ENCODE measurements around the gene S100A11. TPM values are rescaled to one million over a fixed set of nuclear protein-coding genes. Genes with fewer than 3 reads are reported as not detected.
A peak's percentile ranks its signal among the peaks of the same experiment; 100 is the strongest.

S100A11 gene
- total RNA-seq, 4 donors from 2014 or later: 394 to 516 (median 448) TPM

GRCh38 chr1:151993734-151994496, 42.9 kb downstream of the S100A11 start, which contains the start of gene S100A10:
Gene S100A10, minus strand, starts transcription at chr1:151993859. Its CDS starts 7,629 bp downstream, at chr1:151986230.
- TF ChIP-seq POLR2A (IDR thresholded peaks at IDR 0.05): peak in 1 of 2 donors; percentile 35
- TF ChIP-seq, protein P1, sequence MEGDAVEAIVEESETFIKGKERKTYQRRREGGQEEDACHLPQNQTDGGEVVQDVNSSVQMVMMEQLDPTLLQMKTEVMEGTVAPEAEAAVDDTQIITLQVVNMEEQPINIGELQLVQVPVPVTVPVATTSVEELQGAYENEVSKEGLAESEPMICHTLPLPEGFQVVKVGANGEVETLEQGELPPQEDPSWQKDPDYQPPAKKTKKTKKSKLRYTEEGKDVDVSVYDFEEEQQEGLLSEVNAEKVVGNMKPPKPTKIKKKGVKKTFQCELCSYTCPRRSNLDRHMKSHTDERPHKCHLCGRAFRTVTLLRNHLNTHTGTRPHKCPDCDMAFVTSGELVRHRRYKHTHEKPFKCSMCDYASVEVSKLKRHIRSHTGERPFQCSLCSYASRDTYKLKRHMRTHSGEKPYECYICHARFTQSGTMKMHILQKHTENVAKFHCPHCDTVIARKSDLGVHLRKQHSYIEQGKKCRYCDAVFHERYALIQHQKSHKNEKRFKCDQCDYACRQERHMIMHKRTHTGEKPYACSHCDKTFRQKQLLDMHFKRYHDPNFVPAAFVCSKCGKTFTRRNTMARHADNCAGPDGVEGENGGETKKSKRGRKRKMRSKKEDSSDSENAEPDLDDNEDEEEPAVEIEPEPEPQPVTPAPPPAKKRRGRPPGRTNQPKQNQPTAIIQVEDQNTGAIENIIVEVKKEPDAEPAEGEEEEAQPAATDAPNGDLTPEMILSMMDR (IDR thresholded peaks at IDR 0.05): no peak
- peak; percentile 79 to 97 for DNase-seq (ENCODE audit: low spot score in 2 of 2)
- H3K4me3 ChIP-seq (ENCODE audit: low read depth, poor library complexity, severe bottlenecking): peak within 1 kb of the TSS; percentile 75
- intact Hi-C loops (cut with DNase I; ENCODE audit: low total_unique reads): no loop called here
- WGBS, 2 donors: 0% methylated on average over 38 to 52 of the region's 69 CpGs

- WGBS, 2 donors: 1% methylated on average over 34 to 42 of the region's 50 CpGs
- no peak for TF ChIP-seq POLR2A (IDR thresholded peaks at IDR 0.05)
- TF ChIP-seq, protein P1 (IDR thresholded peaks at IDR 0.05): no peak
- peak overlapping the region; percentile 75 for H3K4me3 ChIP-seq (ENCODE audit: low read depth, poor library complexity, severe bottlenecking)
- intact Hi-C loops (cut with DNase I; ENCODE audit: low total_unique reads): no loop called here
- peak in 1 of 2 donors; percentile 92 for DNase-seq (ENCODE audit: low spot score in 2 of 2)
Observed at GRCh38 chr1:151993084-151993733, 43.6 kb downstream of the S100A11 start.

DNA sequence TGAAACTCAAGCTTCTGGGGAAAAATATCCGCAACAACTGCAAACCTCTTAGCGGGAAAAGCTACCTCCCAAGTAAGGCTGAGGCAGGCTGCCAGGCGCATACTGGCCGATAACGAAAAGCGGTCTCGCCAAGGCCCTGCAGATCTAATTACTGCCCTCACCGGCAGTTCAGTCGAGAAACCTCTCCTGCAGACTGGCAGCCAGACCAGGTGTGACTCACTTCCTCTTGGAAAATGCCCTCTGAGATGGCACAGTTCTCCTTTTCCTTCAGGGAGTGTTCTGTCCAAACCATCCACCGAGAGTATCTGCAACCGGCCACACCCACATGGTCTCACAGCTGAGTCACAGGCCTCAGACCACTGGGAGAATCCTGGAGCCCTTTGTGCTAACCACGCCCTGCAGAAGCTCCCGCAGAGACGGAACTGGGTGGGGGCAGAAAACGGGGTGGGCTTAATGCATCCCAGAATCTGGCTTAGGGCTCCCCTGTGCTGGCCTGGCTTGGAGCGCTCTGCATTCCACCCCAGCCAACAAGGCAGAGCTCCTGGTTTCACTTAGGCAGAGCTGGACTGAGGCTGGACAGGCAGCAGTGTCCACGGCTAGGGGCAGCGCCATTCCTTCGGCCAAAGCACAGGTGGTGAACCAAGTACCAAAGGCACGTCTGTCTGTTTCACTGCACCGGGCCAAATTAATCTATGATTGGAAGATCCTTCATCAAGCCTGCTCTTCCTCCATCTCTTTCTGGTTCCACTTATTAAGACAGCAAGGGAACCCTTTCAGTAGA, 44.3 kb downstream of the S100A11 start:
- intact Hi-C loops (cut with DNase I; ENCODE audit: low total_unique reads): no loop called here
- peak overlapping the region; percentile 75 for H3K4me3 ChIP-seq (ENCODE audit: low read depth, poor library complexity, severe bottlenecking)
- peak; percentile 90 to 97 for DNase-seq (ENCODE audit: low spot score in 2 of 2)
- 2 to 5% methylated on average over 19 to 21 of the region's 21 CpGs for WGBS, 2 donors
- peak in 1 of 2 donors; percentile 19 for TF ChIP-seq POLR2A (IDR thresholded peaks at IDR 0.05)
- TF ChIP-seq, protein P1 (IDR thresholded peaks at IDR 0.05): no peak

DNA sequence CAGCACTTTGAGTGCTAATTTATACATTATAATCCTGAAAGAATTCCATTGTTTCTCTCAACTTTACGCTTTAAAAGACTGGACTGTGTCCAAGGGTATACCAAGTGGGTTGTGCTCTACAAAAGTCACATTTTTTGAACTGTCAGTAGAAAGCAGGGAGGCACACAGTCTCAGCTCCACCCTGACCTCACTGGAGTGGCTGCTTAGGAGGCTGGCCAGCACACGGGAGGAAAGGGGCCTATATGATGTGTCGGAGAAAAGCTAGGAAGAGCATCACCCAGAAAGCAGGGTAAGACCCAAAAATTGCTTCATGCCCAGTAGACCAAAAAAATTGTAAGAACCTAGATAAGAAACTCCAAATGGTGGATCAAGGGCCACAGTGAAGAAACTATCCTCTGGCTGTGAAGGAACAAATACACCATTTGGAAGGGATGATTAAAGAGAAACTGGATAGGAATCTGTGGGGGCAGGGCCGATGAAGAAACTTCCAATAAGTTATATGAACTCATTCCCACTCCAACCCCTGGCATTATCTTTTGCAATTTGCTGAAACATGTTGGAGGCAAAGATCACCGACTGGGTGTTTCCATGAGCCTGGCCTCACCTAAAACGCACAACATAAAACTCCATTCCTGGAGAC, 45.0 kb downstream of the S100A11 start:
- 10 to 14% methylated on average over 6 of the region's 6 CpGs for WGBS, 2 donors
- TF ChIP-seq, protein P1 (IDR thresholded peaks at IDR 0.05): no peak
- no peak for TF ChIP-seq POLR2A (IDR thresholded peaks at IDR 0.05)
- DNase-seq (ENCODE audit: low spot score in 2 of 2): no peak
- peak overlapping the region; percentile 75 for H3K4me3 ChIP-seq (ENCODE audit: low read depth, poor library complexity, severe bottlenecking)
- intact Hi-C loops (cut with DNase I; ENCODE audit: low total_unique reads): no loop called here

DNA sequence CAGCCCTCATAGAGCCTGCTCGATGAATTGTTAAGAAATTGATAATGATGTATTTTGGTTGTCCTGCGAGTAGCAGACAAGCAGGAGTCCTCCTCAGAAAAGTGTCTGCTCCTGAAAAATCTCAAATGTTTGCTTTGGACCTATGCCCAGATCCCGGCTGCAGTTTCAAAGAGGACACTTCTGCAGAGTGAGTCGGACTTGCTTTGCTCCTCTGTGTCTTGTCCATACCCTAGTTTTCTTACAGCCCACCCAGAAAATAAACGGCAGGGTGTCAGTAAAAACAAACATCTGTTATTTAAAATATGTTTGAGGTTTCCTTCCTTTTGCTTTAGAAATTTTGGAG, 46.0 kb downstream of the S100A11 start:
- 3 to 10% methylated on average over 5 of the region's 5 CpGs for WGBS, 2 donors

More for the DNA sequence above, 46.0 kb downstream of the S100A11 start:
- intact Hi-C loops (cut with DNase I; ENCODE audit: low total_unique reads): no loop called here
- H3K4me3 ChIP-seq (ENCODE audit: low read depth, poor library complexity, severe bottlenecking): no peak overlapping the region
- TF ChIP-seq POLR2A (IDR thresholded peaks at IDR 0.05): no peak
- TF ChIP-seq, protein P1 (IDR thresholded peaks at IDR 0.05): no peak
- no peak for DNase-seq (ENCODE audit: low spot score in 2 of 2)

Data from lower leg skin (tissue), 4 donors.